Measurements from ENCODE around the gene TARBP1.
"Not testable (repeated sequence)": the region's sequence is repeated elsewhere in the genome, so short reads cannot be mapped to it uniquely, and the experiment has no call there.

TARBP1 gene

GRCh38 chr1:234431255-234431654 lies 47.7 kb downstream of the TARBP1 start:
- no peak for DNase-seq

DNA sequence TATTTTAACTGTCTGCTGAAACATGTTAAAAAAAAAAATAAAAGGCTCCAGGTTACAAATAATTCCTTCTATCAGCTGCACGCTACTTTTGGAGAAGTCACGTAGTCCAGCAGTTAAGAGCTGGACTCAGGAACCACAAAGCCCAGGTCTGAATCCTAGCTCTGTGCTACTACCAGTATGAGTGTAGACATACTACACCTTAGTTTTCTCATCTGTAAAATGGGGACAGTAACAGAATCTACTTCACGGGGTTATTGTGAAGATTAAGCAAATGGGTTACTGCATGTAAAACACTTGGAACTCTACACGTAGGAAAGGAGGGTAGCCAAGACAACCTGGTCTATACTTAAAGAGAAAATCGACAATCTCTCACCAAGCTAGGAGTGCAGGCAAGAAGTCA lies 48.3 kb downstream of the TARBP1 start:
- DNase-seq, result no peak

GRCh38 chr1:234429434-234429806 lies 49.6 kb downstream of the TARBP1 start:
- DNase-seq, result no peak

GRCh38 chr1:234427950-234428646 lies 50.9 kb downstream of the TARBP1 start:
- no peak for DNase-seq

GRCh38 chr1:234413990-234414389 lies 65.0 kb downstream of the TARBP1 start:
- no peak for DNase-seq

- DNase-seq, result no peak
Observed at GRCh38 chr1:234413485-234413884, 65.5 kb downstream of the TARBP1 start.

- DNase-seq, result no peak
Observed at GRCh38 chr1:234412830-234413229, 66.1 kb downstream of the TARBP1 start.

- no peak for DNase-seq
Observed at GRCh38 chr1:234409328-234409727, 69.7 kb downstream of the TARBP1 start.

DNA sequence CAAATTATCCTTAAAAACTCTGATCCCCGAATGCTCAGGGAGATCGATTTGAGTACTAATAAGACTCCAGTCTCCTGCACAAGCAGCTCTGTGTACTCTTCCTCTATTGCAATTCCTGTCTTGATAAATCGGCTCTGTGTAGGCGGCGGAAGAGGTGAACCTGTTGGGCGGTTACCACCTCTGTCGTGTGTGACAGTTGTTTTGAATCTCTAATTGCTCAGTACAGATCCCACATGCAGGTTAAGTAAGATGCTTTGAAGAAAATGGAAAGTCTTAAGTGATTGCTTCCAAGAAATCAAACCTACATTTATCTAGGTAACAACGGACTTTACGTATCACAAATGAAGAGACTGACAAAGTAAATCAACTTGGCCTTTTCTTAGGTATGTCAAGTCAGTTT lies 70.2 kb downstream of the TARBP1 start:
- DNase-seq, result no peak

- DNase-seq, result no peak
Observed at GRCh38 chr1:234406871-234407270, 72.1 kb downstream of the TARBP1 start.

DNA sequence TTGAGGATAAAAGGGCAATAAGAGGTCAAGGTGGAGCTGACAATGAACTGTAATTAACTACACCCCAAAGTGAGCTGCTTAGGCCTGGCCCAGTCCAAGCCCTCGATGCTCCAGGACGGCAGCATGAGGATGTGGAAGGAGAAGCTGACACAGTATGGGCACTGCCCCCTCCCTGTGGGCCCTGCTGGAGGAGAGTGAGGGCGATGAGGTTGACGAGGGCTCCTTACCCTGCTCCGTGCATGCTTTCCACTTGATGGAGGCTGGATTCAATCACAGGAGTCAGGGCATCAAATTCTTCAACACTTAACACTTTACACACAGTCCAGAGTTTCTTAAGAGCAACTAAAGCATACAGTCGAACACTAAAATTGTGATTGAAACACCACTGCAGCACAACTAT lies 73.3 kb downstream of the TARBP1 start:
- DNase-seq, result no peak

DNA sequence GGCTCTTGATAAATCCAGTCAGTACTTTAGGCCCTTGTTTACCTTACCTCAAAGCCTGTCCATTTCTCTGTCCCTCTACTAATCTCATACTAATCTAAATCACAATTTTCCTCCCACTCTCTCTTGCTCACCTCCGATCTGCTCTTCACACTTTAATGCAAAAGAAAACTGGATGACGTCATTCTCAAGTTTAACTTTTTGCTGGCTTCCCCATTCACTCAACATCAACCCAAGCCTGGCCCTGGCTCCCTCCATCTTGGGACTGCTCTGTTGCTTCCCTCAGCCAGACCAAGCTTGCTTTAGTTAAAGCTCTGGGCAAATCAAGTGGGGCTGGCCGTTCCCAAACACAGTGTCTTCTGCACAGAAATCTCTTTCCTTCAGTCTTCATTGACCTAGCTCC lies 76.0 kb downstream of the TARBP1 start:
- DNase-seq, result no peak

DNA sequence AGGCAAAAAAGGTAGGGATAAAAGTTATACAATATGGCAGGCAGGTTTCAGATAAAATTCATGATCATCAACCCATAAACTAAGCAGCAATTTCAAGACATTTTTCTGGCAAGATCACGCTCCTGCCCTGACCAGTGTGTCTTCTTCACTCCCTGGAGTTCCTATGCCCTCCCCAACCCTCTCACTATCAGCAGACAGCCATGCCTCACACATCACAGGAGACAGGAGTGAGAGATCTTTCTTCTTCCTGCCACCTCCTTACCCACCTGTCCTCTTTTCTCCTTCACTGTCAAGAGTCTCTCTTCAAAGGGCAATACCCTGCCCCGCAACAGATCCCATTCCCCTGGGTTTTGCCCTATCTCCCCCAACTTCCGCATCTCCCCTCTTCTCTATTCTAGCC lies 77.3 kb downstream of the TARBP1 start:
- DNase-seq, result no peak

DNA sequence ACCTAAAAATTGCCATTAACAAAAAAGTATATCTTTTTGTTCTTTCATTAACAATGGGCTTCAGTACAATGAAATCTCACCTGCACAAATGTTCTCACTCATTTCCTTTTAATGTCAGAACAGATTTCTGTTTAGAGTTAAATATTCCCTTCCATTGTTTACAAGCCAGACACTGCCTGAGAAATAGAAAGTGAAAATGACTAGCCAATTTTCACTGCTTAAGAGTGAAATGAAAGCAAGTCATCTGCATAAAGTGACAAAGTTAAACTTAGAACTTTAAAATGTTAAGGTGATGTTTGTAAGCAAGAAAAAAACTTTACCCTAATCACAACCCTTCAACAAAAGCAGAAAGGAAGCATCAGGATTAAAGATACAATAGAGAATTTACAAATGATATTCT lies 78.2 kb downstream of the TARBP1 start:
- no peak for DNase-seq

- not testable (repeated sequence) for DNase-seq
Observed at GRCh38 chr1:234399515-234399914, 79.5 kb downstream of the TARBP1 start.

GRCh38 chr1:234398849-234399381 lies 80.1 kb downstream of the TARBP1 start:
- no peak for DNase-seq

GRCh38 chr1:234397732-234398131 lies 81.2 kb downstream of the TARBP1 start:
- no peak for DNase-seq

- no peak for DNase-seq
Observed at GRCh38 chr1:234396871-234397270, 82.1 kb downstream of the TARBP1 start.

DNA sequence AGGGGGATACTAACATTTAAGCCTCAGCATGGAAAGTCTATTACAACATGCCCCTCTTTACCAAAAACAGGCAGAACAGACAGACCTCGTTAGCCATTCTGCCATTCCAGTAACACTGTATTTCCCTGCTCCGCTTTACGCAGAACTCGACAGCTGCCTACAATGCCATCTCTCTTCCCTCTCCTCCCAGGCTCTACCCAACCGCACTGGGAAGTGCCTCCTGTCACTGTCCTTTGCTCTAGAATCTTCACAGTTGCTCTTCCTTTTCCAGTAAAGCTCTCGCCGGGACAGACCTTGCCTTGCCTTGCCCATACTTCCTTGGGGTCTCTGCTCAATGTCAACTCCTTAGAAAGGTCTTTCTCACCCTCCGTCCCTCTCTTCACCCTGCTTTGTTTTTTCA lies 82.9 kb downstream of the TARBP1 start:
- DNase-seq, result no peak

DNA sequence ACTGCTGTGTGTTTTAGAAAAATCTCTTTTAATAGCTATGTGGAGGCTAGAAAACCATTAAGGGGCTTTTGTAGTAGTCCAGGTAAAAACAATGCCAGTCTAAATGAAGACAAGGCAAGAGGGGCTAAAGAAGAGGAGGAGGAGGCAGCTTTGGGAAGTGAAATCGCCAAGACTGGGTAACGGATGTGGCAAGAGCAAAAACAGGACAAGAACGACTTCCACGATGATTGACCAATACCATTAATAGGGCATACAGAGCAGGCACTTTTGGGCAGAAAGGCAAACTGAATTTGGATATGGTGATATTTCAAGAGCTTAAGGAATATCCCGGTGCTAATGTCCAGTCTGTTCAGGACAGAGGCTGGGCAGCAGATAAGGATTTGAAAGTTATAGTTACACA lies 83.7 kb downstream of the TARBP1 start:
- DNase-seq, result no peak

DNA sequence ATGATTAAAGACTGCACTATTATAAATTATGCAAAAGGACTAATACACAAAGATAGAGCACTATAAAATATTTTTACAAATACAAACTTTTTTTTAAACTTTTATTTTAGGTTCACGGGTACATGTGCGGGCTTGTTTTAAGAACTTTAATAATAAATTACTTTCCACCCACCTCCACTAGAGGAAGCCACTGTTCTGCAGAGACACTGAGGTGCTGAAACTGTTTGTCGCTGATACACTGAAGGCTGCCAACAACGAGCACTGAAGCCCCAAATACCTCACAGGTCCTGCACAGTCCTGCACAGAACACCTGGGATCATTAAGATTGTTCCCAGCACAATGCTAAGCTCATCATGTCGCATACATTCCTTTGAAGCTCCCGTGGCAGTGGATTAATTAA lies 85.8 kb downstream of the TARBP1 start:
- no peak for DNase-seq

- no peak for DNase-seq
Observed at GRCh38 chr1:234388094-234388493, 90.9 kb downstream of the TARBP1 start.

DNA sequence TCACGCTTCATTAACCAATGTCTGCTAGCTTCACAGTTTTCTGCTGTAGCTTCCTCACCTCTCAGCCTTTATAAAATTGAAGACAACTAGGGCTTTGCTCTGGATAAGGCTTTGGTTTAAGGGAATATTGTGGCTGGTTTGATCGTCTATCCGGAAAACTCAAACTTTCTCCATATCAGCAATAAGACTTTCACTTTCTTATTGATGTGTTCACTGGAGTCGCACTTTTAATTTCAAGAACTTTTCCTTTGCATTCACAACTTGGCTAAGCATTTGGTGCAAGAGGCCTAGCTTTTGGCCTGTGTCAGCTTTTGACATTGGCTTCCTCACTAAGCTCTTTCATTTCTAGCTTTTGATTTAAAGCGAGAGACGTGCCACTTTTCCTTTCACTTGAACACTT lies 92.9 kb downstream of the TARBP1 start:
- no peak for DNase-seq

DNA sequence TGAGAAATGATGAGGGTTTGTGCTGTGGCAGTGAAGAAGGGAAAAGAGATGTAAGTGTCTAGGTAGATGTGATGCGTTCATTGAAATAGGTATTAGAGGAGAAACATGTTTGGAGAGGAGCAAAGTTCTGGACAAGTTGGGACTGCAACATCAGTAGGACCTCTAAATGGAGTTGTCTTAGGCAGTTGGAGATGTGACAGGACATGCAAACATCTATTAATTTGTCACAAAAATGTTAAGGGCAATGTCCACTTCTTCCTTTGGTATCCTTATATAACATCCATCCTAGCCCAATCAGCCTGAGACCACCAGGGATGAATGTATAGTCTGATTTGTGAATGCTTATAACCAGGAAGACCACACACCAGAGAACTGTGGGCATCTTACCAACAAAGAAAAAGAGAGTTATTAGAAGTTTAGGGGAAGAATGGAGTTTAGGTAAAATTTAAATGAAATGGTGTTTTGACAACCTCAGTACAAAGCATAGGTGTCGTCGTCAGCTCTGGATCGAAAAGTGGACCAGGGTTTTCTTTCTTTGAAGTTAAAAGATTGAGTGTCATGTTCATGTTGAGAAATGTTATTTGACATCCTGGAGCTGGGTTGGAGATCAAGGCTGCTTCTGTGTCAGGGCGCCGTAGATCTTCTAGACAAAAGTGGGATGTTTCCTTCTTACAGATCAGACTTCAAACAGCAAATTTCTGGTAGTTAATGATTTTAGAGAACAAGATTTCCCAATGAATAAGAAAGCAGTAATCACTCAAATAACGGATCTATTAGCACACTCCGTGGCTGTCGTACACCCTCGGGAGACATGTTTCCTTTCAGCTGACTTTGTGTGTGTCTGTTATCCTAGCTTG lies 97.1 kb downstream of the TARBP1 start:
- no peak for DNase-seq
